ENCODE data around the gene PSMD13.
"Not testable (repeated sequence)": the region's sequence is repeated elsewhere in the genome, so short reads cannot be mapped to it uniquely, and the experiment has no call there.

The PSMD13 gene

DNA sequence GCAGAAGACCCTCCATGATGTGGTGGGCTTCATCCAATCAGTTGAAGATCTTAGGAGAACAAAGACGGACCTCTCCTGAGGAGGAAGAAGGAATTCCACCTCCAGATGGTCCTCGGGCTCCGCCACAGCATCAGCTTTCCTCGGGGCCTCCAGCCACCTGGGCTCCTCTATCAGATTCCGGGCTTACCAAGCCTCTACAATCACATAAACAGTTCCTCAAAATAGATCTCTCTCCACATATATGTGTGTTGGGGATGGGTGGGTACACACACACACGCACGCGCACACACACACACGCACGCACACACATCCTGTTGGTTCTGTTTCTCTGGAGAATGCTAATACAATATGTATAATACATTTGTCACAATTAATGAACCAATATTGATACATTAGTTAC, 22.6 kb downstream of the PSMD13 start:
- H3K4me3 ChIP-seq (ENCODE audit: low read depth, low read length) = no peak overlapping the region
- no peak for TF ChIP-seq CTCF (conservative IDR thresholded peaks at IDR 0.05; ENCODE audit: low read depth, low read length)
- DNase-seq (ENCODE audit: low read depth) = no peak

GRCh38 chr11:261624-262023, 24.8 kb downstream of the PSMD13 start:
- H3K4me3 ChIP-seq (ENCODE audit: low read depth, low read length) = no peak overlapping the region
- DNase-seq (ENCODE audit: low read depth) = no peak
- TF ChIP-seq CTCF (conservative IDR thresholded peaks at IDR 0.05; ENCODE audit: low read depth, low read length) = no peak

DNA sequence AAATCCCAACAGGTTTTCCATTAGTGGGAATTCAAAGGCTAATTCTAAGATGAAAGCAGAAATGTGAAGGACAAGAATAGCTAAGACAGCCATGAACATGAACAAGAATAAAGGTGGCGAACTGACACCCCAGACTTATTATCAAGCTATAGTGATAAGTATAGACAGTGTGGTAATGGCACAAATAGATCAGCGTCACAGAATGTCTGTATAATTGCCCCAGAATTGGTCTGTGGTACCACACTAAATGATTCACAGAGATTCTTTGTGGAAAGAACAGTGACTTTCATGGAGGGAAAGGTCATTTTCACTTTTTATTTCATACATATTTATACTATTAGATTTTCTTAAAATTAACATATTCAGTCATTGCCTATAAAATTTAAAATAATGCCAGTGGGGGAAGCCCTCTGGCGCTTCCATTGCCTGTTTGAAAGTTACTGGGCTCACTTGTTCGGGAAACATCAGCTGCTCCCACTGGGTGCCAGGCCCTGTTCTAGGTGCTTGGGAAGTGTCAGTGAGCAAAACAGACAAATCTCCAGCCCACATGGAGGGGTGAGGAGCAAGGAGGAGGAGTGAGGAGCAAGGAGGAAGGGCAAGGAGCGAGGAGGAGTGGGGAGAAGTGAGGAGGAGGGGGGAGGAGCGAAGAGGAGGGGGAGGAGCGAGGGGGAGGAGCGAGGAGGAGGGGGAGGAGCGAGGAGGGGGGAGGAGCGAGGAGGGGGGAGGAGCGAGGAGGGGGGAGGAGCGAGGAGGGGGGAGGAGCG, 30.1 kb downstream of the PSMD13 start:
- H3K4me3 ChIP-seq (ENCODE audit: low read depth, low read length) = no peak overlapping the region
- no peak for DNase-seq (ENCODE audit: low read depth)
- no peak for TF ChIP-seq CTCF (conservative IDR thresholded peaks at IDR 0.05; ENCODE audit: low read depth, low read length)

GRCh38 chr11:267491-267994, 30.8 kb downstream of the PSMD13 start:
- TF ChIP-seq CTCF (conservative IDR thresholded peaks at IDR 0.05; ENCODE audit: low read depth, low read length) = no peak
- H3K4me3 ChIP-seq (ENCODE audit: low read depth, low read length) = no peak overlapping the region
- no peak for DNase-seq (ENCODE audit: low read depth)

DNA sequence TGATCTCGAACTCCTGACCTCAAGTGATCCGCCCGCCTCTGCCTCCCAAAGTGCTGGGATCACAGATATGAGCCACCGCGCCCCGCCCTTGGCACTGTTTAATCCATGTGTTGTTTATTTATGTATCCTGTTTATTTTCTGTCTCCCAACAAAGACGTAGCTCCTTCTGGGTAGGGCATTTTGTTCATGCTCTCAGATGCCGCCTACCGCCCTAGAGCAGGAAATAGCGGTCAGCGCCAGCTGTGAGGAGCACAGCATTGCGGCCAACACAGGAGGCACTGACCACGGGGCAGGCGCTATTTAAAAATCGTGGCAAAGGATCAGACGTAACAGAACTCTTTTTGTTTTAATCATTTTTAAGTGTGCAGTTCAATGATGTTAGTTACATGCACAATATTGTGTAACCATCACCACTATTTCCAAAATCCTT, 32.0 kb downstream of the PSMD13 start:
- not testable (repeated sequence) for H3K4me3 ChIP-seq (ENCODE audit: low read depth, low read length)
- peak; percentile 22 for TF ChIP-seq CTCF (conservative IDR thresholded peaks at IDR 0.05; ENCODE audit: low read depth, low read length)
- DNase-seq (ENCODE audit: low read depth) = peak; percentile 64

- peak; percentile 26 for DNase-seq (ENCODE audit: low read depth)
- peak overlapping the region; percentile 35 for H3K4me3 ChIP-seq (ENCODE audit: low read depth, low read length)
These were observed 32.5 kb downstream of the PSMD13 start for GRCh38 chr11:269146-269890.

More at GRCh38 chr11:269146-269890, 32.5 kb downstream of the PSMD13 start:
- TF ChIP-seq CTCF (conservative IDR thresholded peaks at IDR 0.05; ENCODE audit: low read depth, low read length) = no peak
